ENCODE data around the gene CYP4F2. TPM values are rescaled to one million over a fixed set of nuclear protein-coding genes. Genes with fewer than 3 reads are reported as not detected.

Gene CYP4F2
- total and polyA plus RNA-seq, 4 donors: 7.7 to 186 (median 85.2) TPM

- H3K9ac ChIP-seq (ENCODE audit: low read depth in 1 of 2, low read length in 2 of 2): no peak overlapping the region
- H3K4me1 ChIP-seq (ENCODE audit: control insufficient read depth in 4 of 4, insufficient read depth in 4 of 4, low read length in 3 of 4): peaks cover 0 to 10% (median 6%) of the 10 kb centered on the region in 4 donors
- no peaks in the 10 kb centered on the region for H3K9me3 ChIP-seq (ENCODE audit: control insufficient read depth in 4 of 4, low read length in 3 of 4)
- H3K4me3 ChIP-seq (ENCODE audit: low read depth in 1 of 3, low read length in 3 of 3): no peak overlapping the region
- TF ChIP-seq TAF1 (conservative IDR thresholded peaks at IDR 0.05) (no peak), CTCF (IDR thresholded peaks at IDR 0.05; ENCODE audit: low read depth, low read length, missing input control) (no peak), REST (IDR thresholded peaks at IDR 0.05) (no peak), HNF4A (conservative IDR thresholded peaks at IDR 0.05) (no peak), ZBTB33 (IDR thresholded peaks at IDR 0.05) (no peak), HNF4G (IDR thresholded peaks at IDR 0.05) (no peak), MAX (IDR thresholded peaks at IDR 0.05) (no peak), EGR1 (IDR thresholded peaks at IDR 0.05; ENCODE audit: low read depth in 2 of 2) (no peak), ATF3 (IDR thresholded peaks at IDR 0.05) (no peak), SP1 (IDR thresholded peaks at IDR 0.05) (no peak), YY1 (IDR thresholded peaks at IDR 0.05) (no peak), RAD21 (IDR thresholded peaks at IDR 0.05) (no peak), NR2F2 (IDR thresholded peaks at IDR 0.05) (no peak), JUND (IDR thresholded peaks at IDR 0.05) (no peak), FOXA2 (IDR thresholded peaks at IDR 0.05) (no peak), RXRA (IDR thresholded peaks at IDR 0.05) (no peak), FOXA1 (IDR thresholded peaks at IDR 0.05) (no peak), GABPA (IDR thresholded peaks at IDR 0.05 in 1 of 2, conservative IDR thresholded peaks at IDR 0.05 in 1 of 2) (no peak)
- 97% methylated on average over 3 of the region's 3 CpGs for WGBS
- no peak for DNase-seq (ENCODE audit: low spot score)
- H3K27ac ChIP-seq (ENCODE audit: low read depth in 1 of 2, low read length in 2 of 2): no peak overlapping the region
- H3K36me3 ChIP-seq (ENCODE audit: control insufficient read depth in 4 of 4, insufficient read depth in 3 of 4, low read depth in 1 of 4, low read length in 3 of 4): no peaks in the 10 kb centered on the region
- no peaks in the 10 kb centered on the region for H3K27me3 ChIP-seq (ENCODE audit: control insufficient read depth in 4 of 4, insufficient read depth in 4 of 4, low read length in 3 of 4)
These were observed 59.5 kb downstream of the CYP4F2 start for GRCh38 chr19:15838351-15838750.

All from liver (tissue), 9 donors.